Inflammatory macrophage (primary cell): ENCODE data around the gene CD79A.
"Not testable (repeated sequence)": the region's sequence is repeated elsewhere in the genome, so short reads cannot be mapped to it uniquely, and the experiment has no call there.

Experiments
- DNase-seq, 2 donors: peaks; one replicate each; pipeline ENCODE4 v3.0.0-alpha.2; 2020 to 2022

CD79A gene

DNA sequence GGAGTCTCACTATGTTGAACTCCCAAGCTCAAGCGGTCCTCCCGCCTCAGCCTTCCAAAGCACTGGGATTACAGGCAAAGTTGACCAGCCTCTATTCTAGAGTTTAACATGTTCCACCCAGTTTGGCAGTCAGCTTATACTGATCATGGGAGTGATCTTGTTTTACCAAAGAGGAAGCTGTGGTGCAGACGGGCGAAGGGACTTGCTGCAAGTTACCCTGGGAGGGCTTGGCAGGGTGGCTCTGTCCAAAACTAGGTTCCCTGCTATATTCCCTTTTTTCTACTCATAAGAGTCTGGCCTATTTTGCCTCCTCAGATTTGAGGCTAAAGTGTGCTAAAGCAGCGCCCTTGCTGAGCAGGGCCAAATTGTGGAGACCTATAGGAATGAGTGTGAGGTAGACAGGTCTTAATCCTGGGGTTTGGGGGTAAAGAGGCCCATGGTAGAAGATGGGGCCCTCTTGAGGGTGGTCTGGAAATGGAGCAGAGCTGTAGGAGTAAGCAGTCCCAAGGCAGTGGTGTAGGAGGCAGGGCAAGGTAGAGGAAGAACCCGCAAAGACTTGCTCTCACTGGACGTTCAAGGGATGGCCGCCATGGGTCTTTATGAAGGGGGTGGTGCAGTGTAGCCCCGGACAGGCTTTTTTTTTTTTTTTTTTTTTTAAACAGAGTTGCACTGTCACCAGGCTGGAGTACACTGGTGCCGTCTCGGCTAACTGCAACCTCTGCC is 13.7 kb upstream of the CD79A start:
- peak; percentile 72 to 77 for DNase-seq

- DNase-seq: no peak
Observed at GRCh38 chr19:41864374-41864773, 12.7 kb upstream of the CD79A start.

DNA sequence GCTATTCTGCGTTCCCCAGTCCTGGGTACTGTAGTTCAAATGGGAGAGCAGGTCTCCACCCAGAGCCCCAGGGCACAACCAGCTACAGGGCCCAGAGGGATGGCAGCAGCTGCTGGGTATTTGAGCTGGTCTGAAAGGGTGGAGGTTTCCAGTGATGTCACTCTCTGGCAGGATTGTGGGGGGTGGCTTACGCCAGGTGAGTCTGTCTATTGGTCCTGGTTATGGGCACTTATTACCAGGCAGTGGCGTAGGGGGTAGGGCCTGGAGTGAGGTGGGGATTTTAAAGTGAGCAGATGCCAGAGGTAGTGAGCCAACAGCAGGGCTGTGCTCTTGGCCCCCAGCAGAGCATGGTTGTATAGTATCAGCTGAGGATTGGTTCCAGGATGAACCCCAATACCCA is 10.8 kb upstream of the CD79A start:
- DNase-seq: no peak

- no peak for DNase-seq
Observed at GRCh38 chr19:41868120-41868988, 8.7 kb upstream of the CD79A start.

DNA sequence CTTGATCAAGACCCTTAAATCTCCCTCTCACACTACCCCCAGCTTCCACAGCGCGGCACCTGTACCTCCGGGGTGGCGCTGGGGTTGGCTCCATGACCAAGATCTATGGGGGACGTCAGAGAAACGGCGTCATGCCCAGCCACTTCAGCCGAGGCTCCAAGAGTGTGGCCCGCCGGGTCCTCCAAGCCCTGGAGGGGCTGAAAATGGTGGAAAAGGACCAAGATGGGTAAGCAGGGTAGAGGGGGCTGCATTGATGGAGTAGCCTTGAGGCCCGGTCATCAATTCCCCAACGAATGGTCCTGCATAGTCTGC is 8.1 kb upstream of the CD79A start:
- no peak for DNase-seq

GRCh38 chr19:41869374-41869955 is 7.6 kb upstream of the CD79A start:
- DNase-seq: no peak

DNA sequence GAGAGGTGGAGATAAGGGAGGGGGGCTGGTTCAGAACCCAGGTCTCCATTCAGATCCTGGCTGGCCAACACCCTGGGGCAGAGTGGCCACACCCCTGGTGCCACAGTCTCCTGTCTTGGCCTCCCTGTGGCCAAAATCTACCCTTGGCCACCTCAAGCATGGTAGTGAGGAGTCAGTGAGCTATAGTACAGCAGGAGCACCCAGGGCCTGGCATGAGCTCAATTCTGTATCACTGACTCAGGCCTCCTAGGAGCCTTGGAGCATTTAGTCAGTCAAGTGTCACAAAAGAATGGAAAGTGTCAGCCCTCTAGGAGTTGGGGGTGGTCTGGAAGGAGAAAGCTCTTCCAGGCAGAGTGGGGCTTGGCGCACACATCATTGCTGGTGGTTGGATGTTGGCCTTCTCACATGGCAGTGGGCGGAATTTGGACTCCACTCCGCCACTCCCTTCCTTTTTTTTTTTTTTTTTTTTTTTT is 6.6 kb upstream of the CD79A start:
- peak; percentile 8 to 81 for DNase-seq

DNA sequence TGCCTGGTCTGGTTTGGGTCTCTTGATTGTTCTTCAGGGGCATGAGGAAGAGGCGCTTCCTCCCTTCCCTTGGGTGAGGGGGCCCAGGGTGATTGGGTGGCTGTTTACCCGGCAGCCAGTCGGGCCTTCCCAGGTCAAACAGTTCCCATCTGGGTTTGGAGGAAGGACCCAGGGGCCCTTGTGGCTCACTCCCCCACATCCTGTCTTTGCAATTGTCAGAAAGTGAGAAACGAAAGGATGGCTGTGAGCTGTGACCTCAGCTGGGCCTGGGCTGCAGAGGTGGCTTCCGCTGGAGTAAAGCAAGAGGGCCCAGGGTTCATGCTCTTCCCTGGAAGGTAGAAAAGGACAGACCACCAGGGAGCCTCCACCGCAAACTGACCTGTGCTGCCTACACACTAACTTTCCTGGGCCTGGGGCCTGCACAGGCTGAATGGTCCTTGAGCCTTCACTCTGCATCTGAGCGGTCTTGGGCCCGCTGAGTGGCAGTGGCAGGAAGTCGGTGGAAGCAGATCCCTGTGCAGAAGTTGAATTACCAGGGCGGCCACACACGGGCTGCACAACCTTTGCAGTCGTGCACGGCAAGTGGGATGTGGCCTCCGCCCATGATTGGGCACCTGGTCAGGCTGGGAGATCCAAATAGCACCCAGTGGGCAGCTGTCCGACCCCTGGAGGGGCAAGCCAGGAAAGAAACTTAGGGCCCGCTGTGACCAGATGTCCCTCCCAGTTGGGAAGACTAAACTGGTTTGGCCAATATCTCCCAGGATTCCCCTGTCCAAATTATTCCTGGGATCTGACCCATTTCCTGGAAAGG is 5.3 kb upstream of the CD79A start:
- DNase-seq: peak; percentile 77 to 89

- no peak for DNase-seq
Observed at GRCh38 chr19:41872384-41872774, 4.7 kb upstream of the CD79A start.

- peak; percentile 27 to 56 for DNase-seq
Observed at GRCh38 chr19:41872775-41873647, 4.1 kb upstream of the CD79A start.

DNA sequence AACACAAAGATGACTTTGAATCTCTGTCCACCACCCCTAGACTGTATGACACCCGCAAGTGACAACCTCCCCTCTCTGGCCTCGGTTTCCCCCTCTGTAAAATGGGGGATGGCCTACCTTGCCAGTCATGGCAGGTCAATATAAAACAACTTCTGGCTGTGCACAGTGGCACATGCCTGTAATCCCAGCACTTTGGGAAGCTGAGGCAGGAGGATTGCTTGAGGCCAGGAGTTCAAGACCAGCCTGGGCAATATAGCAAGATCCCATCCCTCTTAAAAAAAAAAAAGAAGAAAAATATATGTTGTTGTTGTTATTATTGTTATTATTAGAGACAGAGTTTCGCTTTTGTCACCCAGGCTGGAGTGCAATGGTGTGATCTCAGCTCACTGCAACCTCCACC is 1.1 kb upstream of the CD79A start:
- DNase-seq: not testable (repeated sequence)

- DNase-seq: peak; percentile 30 to 81
Observed at GRCh38 chr19:41877916-41878905, 1.1 kb downstream of the CD79A start.

GRCh38 chr19:41879080-41879479 is 2.0 kb downstream of the CD79A start:
- no peak for DNase-seq

- no peak for DNase-seq
Observed at GRCh38 chr19:41879670-41880328, 2.7 kb downstream of the CD79A start.

DNA sequence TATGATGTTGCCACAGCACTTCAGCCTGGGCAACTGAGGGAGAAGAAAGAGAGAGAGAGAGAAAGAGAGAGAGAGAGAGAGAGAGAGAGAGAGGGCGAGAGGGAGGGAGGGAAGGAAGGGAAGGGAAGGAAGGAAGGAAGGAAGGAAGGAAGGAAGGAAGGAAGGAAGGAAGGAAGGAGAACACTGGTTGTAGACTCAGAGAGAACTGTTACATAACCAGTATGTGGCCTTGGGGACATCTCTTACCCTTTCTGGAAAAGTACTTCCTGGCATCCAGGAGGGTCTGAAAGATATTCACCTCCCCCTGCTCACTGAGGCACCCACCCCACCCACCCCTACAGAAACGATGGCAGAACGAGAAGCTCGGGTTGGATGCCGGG is 3.2 kb downstream of the CD79A start:
- no peak for DNase-seq

DNA sequence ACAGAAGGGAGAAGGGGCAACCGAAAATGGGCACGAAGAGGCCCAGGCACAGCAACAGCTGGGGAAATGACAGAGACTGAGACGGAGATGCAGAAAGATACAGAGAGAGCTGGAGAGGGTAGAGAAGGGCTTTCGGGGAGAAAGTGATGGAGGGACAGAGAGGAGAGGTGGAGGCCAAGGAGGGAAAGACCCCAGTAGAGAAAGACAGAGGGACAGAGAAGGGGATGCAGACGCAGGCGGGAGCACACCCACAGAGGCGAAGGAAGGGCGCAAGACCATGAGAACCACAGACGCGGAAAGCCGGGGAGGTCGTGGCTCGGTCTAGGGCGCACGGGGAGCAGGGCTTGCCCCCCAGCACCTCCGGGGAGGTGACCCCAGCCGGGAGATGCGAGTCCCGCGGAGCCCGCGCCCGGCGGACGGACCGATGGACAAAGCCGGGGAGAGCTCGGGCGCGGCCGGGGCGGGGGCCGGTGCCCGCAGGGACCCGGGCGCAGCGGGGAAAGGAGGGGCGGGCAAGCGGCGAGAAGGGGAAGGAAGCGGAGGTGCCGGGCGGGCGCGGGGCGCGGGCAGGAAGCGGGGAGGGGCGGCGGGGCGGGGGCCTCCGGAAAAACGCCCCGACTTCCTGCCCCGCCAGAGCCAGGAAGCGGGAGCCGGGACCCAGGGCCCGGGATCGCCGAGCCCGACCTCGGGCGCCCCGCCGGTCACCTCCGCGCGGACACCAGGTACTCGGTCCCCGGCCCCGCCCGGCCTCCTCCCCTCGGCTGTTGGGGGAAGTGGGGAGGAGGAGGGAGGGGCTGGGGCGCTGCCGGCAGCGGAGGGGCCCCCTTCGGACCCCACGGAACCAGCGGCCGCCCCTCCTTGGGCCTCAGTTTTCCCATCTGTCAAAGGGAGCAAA is 5.7 kb downstream of the CD79A start, which contains the start of gene ARHGEF1:
Gene ARHGEF1 (plus strand): TSS at position 617 of the 895 bp plus-strand sequence. CDS start 4,899 bp downstream, outside the sequence.
- DNase-seq: peak; percentile 45 to 63

- no peak for DNase-seq
Observed at GRCh38 chr19:41883463-41883820, 6.4 kb downstream of the CD79A start.

- DNase-seq: peak; percentile 96
Observed at GRCh38 chr19:41883821-41884733, 7.0 kb downstream of the CD79A start.
